BLaER1 treated with 17β-estradiol and CSF1 and Interleukin-3, amounts not matched to agents 10 nM and 100 nM (cell line): ENCODE measurements around the gene PRODH.
"Not testable (repeated sequence)": the region's sequence is repeated elsewhere in the genome, so short reads cannot be mapped to it uniquely, and the experiment has no call there.

ENCODE experiments used
- H3K27ac ChIP-seq, 11 experiments: shearing (Covaris generic); formaldehyde crosslinking; 2 replicates each; pipeline ENCODE4 v1.8.1; 2022
- H3K27me3 ChIP-seq, 11 experiments: shearing (Covaris generic); formaldehyde crosslinking; 2 replicates each; pipeline ENCODE4 v1.8.1; 2022
- H3K36me3 ChIP-seq, 11 experiments: shearing (Covaris generic); formaldehyde crosslinking; 2 replicates each; pipeline ENCODE4 v1.8.1; 2022
- H3K4me1 ChIP-seq, 10 experiments: shearing (Covaris generic); formaldehyde crosslinking; 2 replicates each; pipeline ENCODE4 v1.8.1; 2022
- H3K4me2 ChIP-seq, 11 experiments: shearing (Covaris generic); formaldehyde crosslinking; 2 replicates each; pipeline ENCODE4 v1.8.1; 2022
- H3K4me3 ChIP-seq, 10 experiments: shearing (Covaris generic); formaldehyde crosslinking; 2 replicates each; pipeline ENCODE4 v1.8.1; 2022
- H3K9ac ChIP-seq, 11 experiments: shearing (Covaris generic); formaldehyde crosslinking; 2 replicates each; pipeline ENCODE4 v1.8.1; 2022
- H3K9me3 ChIP-seq, 11 experiments: shearing (Covaris generic); formaldehyde crosslinking; replicated peaks in 1 of 11; 2 replicates each; pipeline ENCODE4 v1.8.1; 2022
- H4K20me1 ChIP-seq, 11 experiments: shearing (Covaris generic); formaldehyde crosslinking; 2 replicates each; pipeline ENCODE4 v1.8.1; 2022
- Cebpa-rat ChIP-seq, 11 experiments: shearing (Covaris generic); IDR thresholded peaks; 2 replicates each; pipeline ENCODE4 v1.8.1; 2022

The PRODH gene

GRCh38 chr22:18975434-18976196 lies 39.5 kb upstream of the PRODH start:
- H3K9me3 ChIP-seq: peaks cover 20 to 35% (median 28%) of the 10 kb centered on the region in 11 experiments
- H3K4me2 ChIP-seq: no peak overlapping the region
- H3K4me1 ChIP-seq: peaks cover 0 to 16% (median 0%) of the 10 kb centered on the region in 10 experiments; a peak in 6 of 20 replicates
- H3K9ac ChIP-seq: no peak overlapping the region
- no peak overlapping the region for H3K4me3 ChIP-seq
- no peak overlapping the region for H3K27ac ChIP-seq
- peaks cover 0 to 3% (median 0%) of the 10 kb centered on the region in 11 experiments; a peak in 3 of 22 replicates for H3K36me3 ChIP-seq
- H4K20me1 ChIP-seq: peaks cover 0 to 20% (median 0%) of the 10 kb centered on the region in 11 experiments; a peak in 5 of 22 replicates
- no peak for TF ChIP-seq Cebpa-rat (IDR thresholded peaks at IDR 0.05)
- H3K27me3 ChIP-seq: peaks cover 7 to 15% (median 13%) of the 10 kb centered on the region in 11 experiments

- Histone ChIP-seq H3K27ac (no peak overlapping the region), H3K36me3 (peaks cover 0 to 3% (median 0%) of the 10 kb centered on the region in 11 experiments; a peak in 1 of 22 replicates), H3K4me3 (no peak overlapping the region), H3K4me2 (no peak overlapping the region), H4K20me1 (peaks cover 0 to 20% (median 0%) of the 10 kb centered on the region in 11 experiments; a peak in 6 of 22 replicates), H3K9ac (no peak overlapping the region), H3K27me3 (peaks cover 13 to 24% (median 20%) of the 10 kb centered on the region in 11 experiments), H3K4me1 (peaks cover 0 to 19% (median 2%) of the 10 kb centered on the region in 10 experiments; a peak in 11 of 20 replicates), H3K9me3 (peaks cover 10 to 25% (median 18%) of the 10 kb centered on the region in 11 experiments; a peak in 21 of 22 replicates)
- no peak for TF ChIP-seq Cebpa-rat (IDR thresholded peaks at IDR 0.05)
Measured at GRCh38 chr22:18974477-18975180, 38.5 kb upstream of the PRODH start.

- Histone ChIP-seq H3K27ac (no peak overlapping the region), H3K4me2 (no peak overlapping the region; a peak in 1 of 22 replicates)
Measured at GRCh38 chr22:18973264-18974031, 37.4 kb upstream of the PRODH start.

GRCh38 chr22:18972591-18972990 lies 36.5 kb upstream of the PRODH start:
- peaks cover 18 to 31% (median 26%) of the 10 kb centered on the region in 11 experiments for H3K27me3 ChIP-seq
- not testable (repeated sequence) for H3K36me3 ChIP-seq, H3K27ac ChIP-seq, H3K9ac ChIP-seq, H3K4me3 ChIP-seq, H3K9me3 ChIP-seq, H3K4me2 ChIP-seq
- peaks cover 0 to 21% (median 5%) of the 10 kb centered on the region in 10 experiments; a peak in 11 of 20 replicates for H3K4me1 ChIP-seq
- H4K20me1 ChIP-seq: peaks cover 0 to 20% (median 0%) of the 10 kb centered on the region in 11 experiments; a peak in 7 of 22 replicates

More at GRCh38 chr22:18973264-18974031, 37.4 kb upstream of the PRODH start:
- Histone ChIP-seq H4K20me1 (peaks cover 0 to 20% (median 0%) of the 10 kb centered on the region in 11 experiments; a peak in 6 of 22 replicates), H3K36me3 (no peaks in the 10 kb centered on the region), H3K27me3 (peaks cover 18 to 31% (median 26%) of the 10 kb centered on the region in 11 experiments), H3K4me3 (no peak overlapping the region), H3K4me1 (peaks cover 0 to 21% (median 5%) of the 10 kb centered on the region in 10 experiments; a peak in 11 of 20 replicates), H3K9me3 (peaks cover 0 to 13% (median 7%) of the 10 kb centered on the region in 11 experiments; a peak in 13 of 22 replicates), H3K9ac (no peak overlapping the region)
- TF ChIP-seq Cebpa-rat (IDR thresholded peaks at IDR 0.05): no peak

- peaks cover 2 to 24% (median 7%) of the 10 kb centered on the region in 10 experiments; a peak in 17 of 20 replicates for H3K4me1 ChIP-seq
- H3K27me3 ChIP-seq: peaks cover 18 to 31% (median 26%) of the 10 kb centered on the region in 11 experiments
- H3K9ac ChIP-seq, H3K4me2 ChIP-seq, H3K4me3 ChIP-seq, H3K36me3 ChIP-seq, H3K9me3 ChIP-seq, H3K27ac ChIP-seq: not testable (repeated sequence)
- peaks cover 0 to 20% (median 0%) of the 10 kb centered on the region in 11 experiments; a peak in 7 of 22 replicates for H4K20me1 ChIP-seq
Measured at GRCh38 chr22:18972029-18972428, 35.9 kb upstream of the PRODH start.

- Histone ChIP-seq H3K9me3 (no peaks in the 10 kb centered on the region), H4K20me1 (peaks cover 0 to 20% (median 0%) of the 10 kb centered on the region in 11 experiments; a peak in 7 of 22 replicates), H3K36me3 (no peaks in the 10 kb centered on the region), H3K4me3 (peak overlapping the region in 8 of 10 experiments; percentile 61 to 78 (median 72); a peak in 13 of 20 replicates), H3K9ac (peak overlapping the region in 2 of 11 experiments; percentile 85; a peak in 3 of 22 replicates), H3K27me3 (peaks cover 18 to 31% (median 26%) of the 10 kb centered on the region in 11 experiments), H3K4me2 (peak overlapping the region; percentile 73 to 96 (median 85); a peak in 18 of 22 replicates), H3K4me1 (peaks cover 9 to 30% (median 14%) of the 10 kb centered on the region in 10 experiments), H3K27ac (no peak overlapping the region)
- no peak for TF ChIP-seq Cebpa-rat (IDR thresholded peaks at IDR 0.05)
Measured at GRCh38 chr22:18971321-18971751, 35.2 kb upstream of the PRODH start.

GRCh38 chr22:18970948-18971315 lies 34.8 kb upstream of the PRODH start:
- no peaks in the 10 kb centered on the region for H3K36me3 ChIP-seq
- peak overlapping the region; percentile 58 to 78 (median 71) for H3K4me3 ChIP-seq
- H3K4me1 ChIP-seq: peaks cover 13 to 35% (median 18%) of the 10 kb centered on the region in 10 experiments
- peak overlapping the region; percentile 73 to 96 (median 85) for H3K4me2 ChIP-seq
- H3K27me3 ChIP-seq: peaks cover 18 to 31% (median 26%) of the 10 kb centered on the region in 11 experiments
- no peak for TF ChIP-seq Cebpa-rat (IDR thresholded peaks at IDR 0.05)
- H3K9ac ChIP-seq: peak overlapping the region; percentile 66 to 85 (median 79)
- H3K9me3 ChIP-seq: no peaks in the 10 kb centered on the region
- peaks cover 0 to 20% (median 0%) of the 10 kb centered on the region in 11 experiments; a peak in 7 of 22 replicates for H4K20me1 ChIP-seq
- H3K27ac ChIP-seq: peak overlapping the region in 9 of 11 experiments; percentile 41 to 78 (median 70); a peak in 17 of 22 replicates
